ENCODE measurements around the gene BPGM. TPM values are rescaled to one million over a fixed set of nuclear protein-coding genes. Genes with fewer than 3 reads are reported as not detected.
A peak's percentile ranks its signal among the peaks of the same experiment; 100 is the strongest.

The BPGM gene
- total and polyA plus RNA-seq, 4 donors = 14.3 to 59.8 (median 19.5) TPM

- H3K9ac ChIP-seq (ENCODE audit: insufficient read depth in 1 of 2, low read length in 2 of 2) = no peak overlapping the region
- 36 to 54% methylated on average over 7 of the region's 7 CpGs for WGBS, 2 donors
- TF ChIP-seq, protein P1, sequence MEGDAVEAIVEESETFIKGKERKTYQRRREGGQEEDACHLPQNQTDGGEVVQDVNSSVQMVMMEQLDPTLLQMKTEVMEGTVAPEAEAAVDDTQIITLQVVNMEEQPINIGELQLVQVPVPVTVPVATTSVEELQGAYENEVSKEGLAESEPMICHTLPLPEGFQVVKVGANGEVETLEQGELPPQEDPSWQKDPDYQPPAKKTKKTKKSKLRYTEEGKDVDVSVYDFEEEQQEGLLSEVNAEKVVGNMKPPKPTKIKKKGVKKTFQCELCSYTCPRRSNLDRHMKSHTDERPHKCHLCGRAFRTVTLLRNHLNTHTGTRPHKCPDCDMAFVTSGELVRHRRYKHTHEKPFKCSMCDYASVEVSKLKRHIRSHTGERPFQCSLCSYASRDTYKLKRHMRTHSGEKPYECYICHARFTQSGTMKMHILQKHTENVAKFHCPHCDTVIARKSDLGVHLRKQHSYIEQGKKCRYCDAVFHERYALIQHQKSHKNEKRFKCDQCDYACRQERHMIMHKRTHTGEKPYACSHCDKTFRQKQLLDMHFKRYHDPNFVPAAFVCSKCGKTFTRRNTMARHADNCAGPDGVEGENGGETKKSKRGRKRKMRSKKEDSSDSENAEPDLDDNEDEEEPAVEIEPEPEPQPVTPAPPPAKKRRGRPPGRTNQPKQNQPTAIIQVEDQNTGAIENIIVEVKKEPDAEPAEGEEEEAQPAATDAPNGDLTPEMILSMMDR (IDR thresholded peaks at IDR 0.05; ENCODE audit: control extremely low read depth, extremely low read depth) = no peak
- H3K4me1 ChIP-seq (ENCODE audit: control insufficient read depth in 5 of 5, insufficient read depth in 5 of 5, low read length in 5 of 5) = peaks cover 0 to 4% (median 0%) of the 10 kb centered on the region in 5 donors
- DNase-seq (no peak), ATAC-seq (ENCODE audit: insufficient read depth, low FRiP score) (no peak)
- H3K27me3 ChIP-seq (ENCODE audit: control insufficient read depth in 3 of 3, insufficient read depth in 3 of 3, low read length in 2 of 3) = no peaks in the 10 kb centered on the region
- no peak overlapping the region for H3K4me3 ChIP-seq
- H3K36me3 ChIP-seq (ENCODE audit: control insufficient read depth in 4 of 4, insufficient read depth in 4 of 4, low read length in 4 of 4) = no peaks in the 10 kb centered on the region
- no peaks in the 10 kb centered on the region for H3K9me3 ChIP-seq (ENCODE audit: control insufficient read depth in 4 of 4, insufficient read depth in 3 of 4, low read length in 3 of 4)
- peak overlapping the region in 1 of 2 donors; percentile 26 for H3K27ac ChIP-seq (ENCODE audit: low read depth in 1 of 2, low read length in 1 of 2)
Observed at GRCh38 chr7:134637934-134638719, 8.5 kb upstream of the BPGM start.

DNA sequence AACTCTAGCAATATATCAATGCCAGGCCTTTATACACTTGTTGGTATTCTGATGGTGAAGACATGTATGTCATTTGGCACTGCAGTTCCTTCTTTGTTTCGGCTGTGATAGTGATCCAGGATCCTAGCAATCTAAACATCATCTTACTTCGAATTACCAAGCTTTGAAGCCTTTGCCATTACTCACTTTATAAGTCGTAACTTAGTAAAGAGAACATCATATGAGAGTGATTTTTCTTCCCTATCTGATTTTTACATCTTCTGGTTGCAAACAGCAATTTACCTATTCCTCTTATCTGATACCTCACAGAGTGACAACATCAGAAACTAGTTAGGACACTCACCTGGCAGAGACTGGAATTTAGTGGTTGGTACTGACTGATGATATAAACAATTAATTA lies 7.6 kb upstream of the BPGM start:
- peaks cover 0 to 4% (median 0%) of the 10 kb centered on the region in 5 donors for H3K4me1 ChIP-seq (ENCODE audit: control insufficient read depth in 5 of 5, insufficient read depth in 5 of 5, low read length in 5 of 5)
- no peak for DNase-seq
- 73 to 83% methylated on average over 3 of the region's 3 CpGs for WGBS, 2 donors
- ATAC-seq (ENCODE audit: insufficient read depth, low FRiP score) = no peak
- H3K36me3 ChIP-seq (ENCODE audit: control insufficient read depth in 4 of 4, insufficient read depth in 4 of 4, low read length in 4 of 4) = peaks cover 0 to under 1% (median 0%) of the 10 kb centered on the region in 4 donors
- H3K4me3 ChIP-seq = no peak overlapping the region
- no peak overlapping the region for H3K27ac ChIP-seq (ENCODE audit: low read depth in 1 of 2, low read length in 1 of 2)
- H3K9ac ChIP-seq (ENCODE audit: insufficient read depth in 1 of 2, low read length in 2 of 2) = no peak overlapping the region
- H3K27me3 ChIP-seq (ENCODE audit: control insufficient read depth in 3 of 3, insufficient read depth in 3 of 3, low read length in 2 of 3) = no peaks in the 10 kb centered on the region
- TF ChIP-seq, protein P1 (IDR thresholded peaks at IDR 0.05; ENCODE audit: control extremely low read depth, extremely low read depth) = no peak
- H3K9me3 ChIP-seq (ENCODE audit: control insufficient read depth in 4 of 4, insufficient read depth in 3 of 4, low read length in 3 of 4) = no peaks in the 10 kb centered on the region

- Histone ChIP-seq H3K36me3 (ENCODE audit: control insufficient read depth in 4 of 4, insufficient read depth in 4 of 4, low read length in 4 of 4) (peaks cover 0 to 3% (median 0%) of the 10 kb centered on the region in 4 donors), H3K4me1 (ENCODE audit: control insufficient read depth in 5 of 5, insufficient read depth in 5 of 5, low read length in 5 of 5) (peaks cover 0 to 3% (median 0%) of the 10 kb centered on the region in 5 donors), H3K27me3 (ENCODE audit: control insufficient read depth in 3 of 3, insufficient read depth in 3 of 3, low read length in 2 of 3) (no peaks in the 10 kb centered on the region), H3K9ac (ENCODE audit: insufficient read depth in 1 of 2, low read length in 2 of 2) (no peak overlapping the region), H3K4me3 (no peak overlapping the region), H3K9me3 (ENCODE audit: control insufficient read depth in 4 of 4, insufficient read depth in 3 of 4, low read length in 3 of 4) (no peaks in the 10 kb centered on the region), H3K27ac (ENCODE audit: low read depth in 1 of 2, low read length in 1 of 2) (no peak overlapping the region)
- ATAC-seq (ENCODE audit: insufficient read depth, low FRiP score) = no peak
- DNase-seq = no peak
- WGBS, 2 donors = 90 to 91% methylated on average over 4 of the region's 4 CpGs
- TF ChIP-seq, protein P1 (IDR thresholded peaks at IDR 0.05; ENCODE audit: control extremely low read depth, extremely low read depth) = no peak
Observed at GRCh38 chr7:134639683-134640279, 6.9 kb upstream of the BPGM start.
